OCI-LY7 (cell line): Measurements from ENCODE around the gene WNT2B. TPM values are rescaled to one million over a fixed set of nuclear protein-coding genes. Genes with fewer than 3 reads are reported as not detected.

Source experiments
- BruUV-seq: library from RNA; stranded (reverse); fragments of 400-500 nt; replicated peaks from 2 replicates; lab custom pipeline; 2021; lab: Mats Ljungman, UMichigan
- CTCF ChIA-PET: fragments of 300-600 bp; sonication (Branson Sonifier 250); formaldehyde crosslinking; loops from one replicate; lab custom pipeline; 2022; ENCODE audit warnings: antibody characterized with exemption; ENCODE audit not compliant: unreplicated experiment; lab: Charles Lee
- POLR2A ChIA-PET: fragments of 300-600 bp; sonication (Branson Sonifier 250); formaldehyde crosslinking; loops from one replicate; lab custom pipeline; 2022; ENCODE audit warnings: antibody characterized with exemption; lab: Charles Lee
- DNase-seq: peaks from one replicate; pipeline ENCODE4 v3.0.0-alpha.2; 2015; ENCODE audit warnings: low spot score
- H2AFZ ChIP-seq: fragments of 200-600 bp; sonication (generic), shearing (Covaris generic); 2 replicates; pipeline ENCODE4 v1.6.1; 2014; ENCODE audit warnings: mild to moderate bottlenecking, antibody characterized with exemption, low read length, moderate library complexity
- H3K27ac ChIP-seq: fragments of 200-600 bp; sonication (generic); 2 replicates; pipeline ENCODE4 v1.5.1; 2014; ENCODE audit warnings: mixed run types, low read depth, mild to moderate bottlenecking, moderate library complexity, low read length, inconsistent platforms; ENCODE audit not compliant: poor library complexity, severe bottlenecking
- H3K36me3 ChIP-seq: fragments of 200-600 bp; sonication (generic); 2 replicates; pipeline ENCODE4 v1.6.1; 2014; ENCODE audit warnings: mild to moderate bottlenecking, antibody characterized with exemption, low read length, moderate library complexity, mixed read lengths; ENCODE audit not compliant: insufficient read depth
- H3K4me1 ChIP-seq: fragments of 200-600 bp; sonication (generic); 2 replicates; pipeline ENCODE4 v1.5.1; 2014; ENCODE audit warnings: mild to moderate bottlenecking, low read length; ENCODE audit not compliant: insufficient read depth, poor library complexity, severe bottlenecking
- H3K4me2 ChIP-seq: fragments of 200-600 bp; sonication (generic); 2 replicates; pipeline ENCODE4 v1.6.1; 2014; ENCODE audit warnings: mild to moderate bottlenecking, low read length
- H3K4me3 ChIP-seq: fragments of 200-600 bp; sonication (generic); 2 replicates; pipeline ENCODE4 v1.5.1; 2014; ENCODE audit warnings: mild to moderate bottlenecking, low read depth, low read length; ENCODE audit not compliant: poor library complexity, severe bottlenecking
- H3K79me2 ChIP-seq: fragments of 200-600 bp; sonication (generic); 2 replicates; pipeline ENCODE4 v1.6.1; 2016; ENCODE audit warnings: low read depth, mild to moderate bottlenecking, low read length, moderate library complexity, mixed read lengths; ENCODE audit not compliant: insufficient read depth
- H3K9me2 ChIP-seq: fragments of 200-600 bp; sonication (generic); 2 replicates; pipeline ENCODE4 v1.6.1; 2016; ENCODE audit warnings: mild to moderate bottlenecking, low read length, mixed read lengths; ENCODE audit not compliant: insufficient read depth
- H3K9me3 ChIP-seq: fragments of 200-600 bp; sonication (generic); 2 replicates; pipeline ENCODE4 v1.6.1; 2014; ENCODE audit warnings: mild to moderate bottlenecking, mixed run types, low read length, mixed read lengths
- H4K20me1 ChIP-seq: fragments of 200-600 bp; sonication (generic); 2 replicates; pipeline ENCODE4 v1.6.1; 2014; ENCODE audit warnings: mild to moderate bottlenecking, antibody characterized with exemption, low read length, moderate library complexity, mixed read lengths; ENCODE audit not compliant: insufficient read depth
- EZH2phosphoT487 ChIP-seq: fragments of 200-600 bp; sonication (generic); IDR thresholded peaks from 2 replicates; pipeline ENCODE4 v1.6.1; 2018; ENCODE audit warnings: low read depth, borderline replicate concordance, mild to moderate bottlenecking, mixed run types, antibody characterized with exemption, low read length, moderate library complexity, mixed read lengths
- intact Hi-C: fragments of 100-400 bp; cut with micrococcal nuclease; formaldehyde crosslinking; loops from one replicate; pipeline ENCODE4 v1.10.0; 2022; ENCODE audit not compliant: unreplicated experiment
- total RNA-seq, 2 experiments: library from RNA; depleted of rRNA in 1 of 2; stranded (reverse); fragments of >200 nt in 1 of 2; shearing (Covaris generic) in 1 of 2; gene quantifications; 2 replicates each; pipeline ENCODE4 v1.2.3, GENCODE V29; 2014 to 2022
- TF ChIP-seq, protein P1 (sequence below): fragments of 200-600 bp; sonication (generic); conservative IDR thresholded peaks from 2 replicates; pipeline ENCODE4 v1.5.1; 2014; ENCODE audit warnings: mild to moderate bottlenecking, antibody characterized with exemption, low read length, moderate library complexity, mixed read lengths

The WNT2B gene
- total RNA-seq, 2 experiments from 2014 or later = 0.32 to 0.91 TPM

DNA sequence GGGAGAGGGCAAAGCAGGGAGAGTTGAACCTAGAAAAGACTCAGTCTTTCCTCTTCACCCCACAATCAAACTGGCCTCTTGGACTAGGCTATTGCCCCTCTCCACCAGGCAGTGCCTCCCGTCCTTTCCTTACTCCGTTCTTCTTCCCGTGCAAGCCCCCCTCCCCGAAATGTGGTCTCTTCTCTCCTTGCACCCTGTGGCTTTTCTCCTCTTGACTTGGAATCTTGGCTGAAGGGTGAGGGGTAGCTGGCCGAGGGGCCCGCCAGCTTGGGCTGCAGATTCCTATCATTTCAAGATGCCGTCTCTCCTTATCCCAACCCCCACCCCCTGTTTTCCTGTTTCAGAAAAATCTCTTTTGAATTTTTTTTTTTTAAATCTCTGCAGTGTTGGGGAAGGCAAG is 1.6 kb downstream of the WNT2B start:
- Histone ChIP-seq H3K4me3 (no peak overlapping the region), H4K20me1 (no peaks in the 10 kb centered on the region), H3K79me2 (no peaks in the 10 kb centered on the region), H3K27ac (no peak overlapping the region), H2AFZ (no peak overlapping the region), H3K4me1 (peaks cover 32% of the 10 kb centered on the region), H3K36me3 (no peaks in the 10 kb centered on the region), H3K9me3 (no peaks in the 10 kb centered on the region), H3K9me2 (no peaks in the 10 kb centered on the region), H3K4me2 (no peak overlapping the region)
- no peak for DNase-seq
- no peak for TF ChIP-seq EZH2phosphoT487
- TF ChIP-seq, protein P1, sequence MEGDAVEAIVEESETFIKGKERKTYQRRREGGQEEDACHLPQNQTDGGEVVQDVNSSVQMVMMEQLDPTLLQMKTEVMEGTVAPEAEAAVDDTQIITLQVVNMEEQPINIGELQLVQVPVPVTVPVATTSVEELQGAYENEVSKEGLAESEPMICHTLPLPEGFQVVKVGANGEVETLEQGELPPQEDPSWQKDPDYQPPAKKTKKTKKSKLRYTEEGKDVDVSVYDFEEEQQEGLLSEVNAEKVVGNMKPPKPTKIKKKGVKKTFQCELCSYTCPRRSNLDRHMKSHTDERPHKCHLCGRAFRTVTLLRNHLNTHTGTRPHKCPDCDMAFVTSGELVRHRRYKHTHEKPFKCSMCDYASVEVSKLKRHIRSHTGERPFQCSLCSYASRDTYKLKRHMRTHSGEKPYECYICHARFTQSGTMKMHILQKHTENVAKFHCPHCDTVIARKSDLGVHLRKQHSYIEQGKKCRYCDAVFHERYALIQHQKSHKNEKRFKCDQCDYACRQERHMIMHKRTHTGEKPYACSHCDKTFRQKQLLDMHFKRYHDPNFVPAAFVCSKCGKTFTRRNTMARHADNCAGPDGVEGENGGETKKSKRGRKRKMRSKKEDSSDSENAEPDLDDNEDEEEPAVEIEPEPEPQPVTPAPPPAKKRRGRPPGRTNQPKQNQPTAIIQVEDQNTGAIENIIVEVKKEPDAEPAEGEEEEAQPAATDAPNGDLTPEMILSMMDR = no peak
- intact Hi-C loops = no loop called here
- POLR2A ChIA-PET = interaction anchor here (1.0 kb wide), 1 partner anchor 64 kb away, joined by 3 read pairs; no protein-coding TSS in a partner anchor
- no TSS peak for BruUV-seq
- CTCF ChIA-PET = interaction anchor here (0.6 kb wide), 2 partner anchors 8 to 212 kb away, joined by 3 to 5 read pairs; no protein-coding TSS in a partner anchor

DNA sequence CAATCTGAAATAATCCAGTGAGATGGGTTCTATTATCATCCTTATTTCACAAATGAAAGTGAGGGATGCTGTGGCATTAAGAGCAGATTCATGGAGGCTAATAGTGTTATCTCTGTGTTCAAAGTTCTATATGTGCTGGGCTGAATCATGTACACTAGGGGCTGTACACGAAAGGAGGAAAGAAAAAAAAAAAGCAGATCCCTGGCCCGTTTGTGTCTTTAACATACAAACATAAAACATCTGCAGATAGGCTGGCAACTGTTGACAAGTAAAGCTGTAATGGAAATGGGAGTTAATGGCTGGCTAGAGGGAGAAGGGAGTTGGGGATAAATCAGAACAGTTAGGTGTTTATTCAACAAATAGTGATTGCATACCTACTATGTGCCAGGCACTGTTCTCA is 3.1 kb downstream of the WNT2B start:
- H3K27ac ChIP-seq = no peak overlapping the region
- H3K36me3 ChIP-seq = no peaks in the 10 kb centered on the region
- H3K4me1 ChIP-seq = peaks cover 17% of the 10 kb centered on the region
- H4K20me1 ChIP-seq = no peaks in the 10 kb centered on the region
- intact Hi-C loops = no loop called here
- BruUV-seq = no TSS peak
- TF ChIP-seq, protein P1 = no peak
- no peak for TF ChIP-seq EZH2phosphoT487
- H3K9me3 ChIP-seq = no peaks in the 10 kb centered on the region
- H3K79me2 ChIP-seq = no peaks in the 10 kb centered on the region
- ChIA-PET POLR2A (interaction anchor here (0.6 kb wide), 2 partner anchors 87 to 1233 kb away, joined by 3 read pairs; no protein-coding TSS in a partner anchor), CTCF (no interaction called here)
- H3K9me2 ChIP-seq = no peaks in the 10 kb centered on the region
- H2AFZ ChIP-seq = no peak overlapping the region
- H3K4me2 ChIP-seq = no peak overlapping the region
- no peak for DNase-seq
- no peak overlapping the region for H3K4me3 ChIP-seq

DNA sequence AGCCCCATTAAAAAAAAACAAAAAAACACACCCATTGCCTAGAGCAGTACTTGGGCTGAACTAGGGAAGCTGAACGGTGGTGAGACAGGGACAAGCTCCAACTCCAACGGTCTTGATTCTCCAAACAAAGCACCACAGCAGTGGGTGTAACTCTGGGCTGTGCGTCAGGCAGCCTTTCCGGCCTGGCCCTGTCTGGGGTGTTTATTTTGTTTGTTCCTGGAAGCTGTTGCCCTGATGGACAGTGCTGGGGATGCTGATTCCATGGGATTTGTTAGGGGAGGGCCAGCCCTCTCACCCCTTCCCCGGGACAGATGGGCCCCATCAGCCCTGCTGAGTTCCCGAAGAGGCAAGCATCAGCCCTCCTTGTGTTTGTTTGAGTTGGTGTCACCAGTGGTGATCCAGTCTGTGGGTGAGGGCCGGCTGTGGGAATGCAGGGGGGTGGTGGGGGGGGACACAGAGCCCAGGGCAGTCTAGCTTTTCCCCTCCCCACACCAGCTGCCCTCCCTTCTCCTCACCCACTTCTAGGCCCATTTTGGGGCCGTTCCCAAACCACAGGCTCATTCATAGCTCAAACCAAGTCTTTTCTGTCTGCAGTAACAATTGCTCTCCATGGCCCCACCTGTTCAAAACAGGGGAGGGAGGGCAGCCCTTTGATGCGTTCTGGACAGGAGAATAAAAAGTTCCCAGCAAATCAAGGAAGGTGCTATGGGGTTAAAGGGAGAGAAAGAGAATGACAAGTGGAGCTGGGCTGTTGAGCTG is 4.5 kb downstream of the WNT2B start:
- H3K36me3 ChIP-seq = no peaks in the 10 kb centered on the region
- no peaks in the 10 kb centered on the region for H4K20me1 ChIP-seq
- peaks cover 3% of the 10 kb centered on the region for H3K4me1 ChIP-seq
- no peak for TF ChIP-seq EZH2phosphoT487
- TF ChIP-seq, protein P1 = no peak
- H3K27ac ChIP-seq = no peak overlapping the region
- H3K4me2 ChIP-seq = no peak overlapping the region
- H3K79me2 ChIP-seq = no peaks in the 10 kb centered on the region
- no peaks in the 10 kb centered on the region for H3K9me2 ChIP-seq
- no peaks in the 10 kb centered on the region for H3K9me3 ChIP-seq
- intact Hi-C loops = no loop called here
- BruUV-seq = no TSS peak
- CTCF ChIA-PET = interaction anchor here (1.5 kb wide), 1 partner anchor 47 kb away, joined by 5 read pairs; no protein-coding TSS in a partner anchor
- DNase-seq = no peak
- H2AFZ ChIP-seq = no peak overlapping the region
- H3K4me3 ChIP-seq = no peak overlapping the region
- POLR2A ChIA-PET = no interaction called here
